ENCODE results near the gene ACVR1. TPM values are rescaled to one million over a fixed set of nuclear protein-coding genes. Genes with fewer than 3 reads are reported as not detected.

Gene ACVR1
- polyA plus RNA-seq, 1 of the 3 experiments (the other 2 are of a cell fraction), result 22.4 TPM

- no peaks in the 10 kb centered on the region for H3K27me3 ChIP-seq (ENCODE audit: insufficient read depth)
- ChIA-PET CTCF (interaction anchor here (1.8 kb wide), 1 partner anchor 19 kb away, joined by 4 read pairs; no protein-coding TSS in a partner anchor), POLR2A (no interaction called here)
- 96% methylated on average over 4 of the region's 4 CpGs for WGBS (ENCODE audit: low lambda C conversion rate)
- no peak overlapping the region for H3K4me2 ChIP-seq
- no peak overlapping the region for H3K27ac ChIP-seq (ENCODE audit: low read depth in 2 of 2, low read length in 1 of 2)
- H3K9me3 ChIP-seq, result no peaks in the 10 kb centered on the region
- H3K9me2 ChIP-seq, result no peaks in the 10 kb centered on the region
- TF ChIP-seq FOXM1 (IDR thresholded peaks at IDR 0.05; ENCODE audit: low read depth), result no peak
- no peak overlapping the region for H2AFZ ChIP-seq (ENCODE audit: low read depth)
- no peak overlapping the region for H3K9ac ChIP-seq
- H3F3A ChIP-seq (replicated peaks; ENCODE audit: insufficient read depth), result no peaks in the 10 kb centered on the region
- H3K4me1 ChIP-seq (ENCODE audit: control insufficient read depth in 1 of 2, insufficient read depth in 2 of 2, low read depth in 1 of 2, low read length in 1 of 2), result no peaks in the 10 kb centered on the region
- H3K4me3 ChIP-seq (ENCODE audit: low read depth in 2 of 2, low read length in 1 of 2), result no peak overlapping the region
- H3K36me3 ChIP-seq (replicated peaks in 1 of 2; ENCODE audit: control insufficient read depth in 1 of 2, insufficient read depth in 2 of 2, low read length in 1 of 2), result no peaks in the 10 kb centered on the region
- H4K20me1 ChIP-seq (ENCODE audit: insufficient read depth), result no peaks in the 10 kb centered on the region
- DNase-seq, result no peak
- H3K79me2 ChIP-seq (ENCODE audit: insufficient read depth), result no peaks in the 10 kb centered on the region
Observed at GRCh38 chr2:157893611-157894010, 17.5 kb upstream of the ACVR1 start.

DNA sequence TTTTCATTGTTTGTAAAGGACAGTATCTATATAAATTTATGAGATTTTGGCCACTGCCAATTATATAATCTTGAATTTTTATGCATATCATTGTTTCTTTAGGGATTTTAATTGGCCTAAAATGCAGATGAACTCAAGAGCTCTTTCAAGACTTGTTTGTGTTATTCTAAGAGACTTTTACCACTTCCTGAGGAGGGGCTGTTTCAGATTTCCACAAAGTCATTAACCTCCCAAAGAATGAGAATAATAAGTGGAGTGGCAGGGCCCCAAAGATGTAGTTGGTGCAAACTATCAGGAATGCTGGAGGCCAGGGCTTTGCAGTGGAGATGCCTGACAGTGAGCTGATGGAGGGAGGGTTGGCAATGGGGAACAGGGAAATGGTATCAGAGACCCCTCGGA lies 15.5 kb upstream of the ACVR1 start:
- 82% methylated on average over 1 of the region's 1 CpG for WGBS (ENCODE audit: low lambda C conversion rate)
- Histone ChIP-seq H3K27me3 (ENCODE audit: insufficient read depth) (no peaks in the 10 kb centered on the region), H3K9me2 (no peaks in the 10 kb centered on the region), H3K79me2 (ENCODE audit: insufficient read depth) (no peaks in the 10 kb centered on the region), H3K4me1 (ENCODE audit: control insufficient read depth in 1 of 2, insufficient read depth in 2 of 2, low read depth in 1 of 2, low read length in 1 of 2) (no peaks in the 10 kb centered on the region), H3F3A (replicated peaks; ENCODE audit: insufficient read depth) (no peaks in the 10 kb centered on the region), H3K27ac (ENCODE audit: low read depth in 2 of 2, low read length in 1 of 2) (no peak overlapping the region), H4K20me1 (ENCODE audit: insufficient read depth) (no peaks in the 10 kb centered on the region), H3K36me3 (replicated peaks in 1 of 2; ENCODE audit: control insufficient read depth in 1 of 2, insufficient read depth in 2 of 2, low read length in 1 of 2) (no peaks in the 10 kb centered on the region), H3K4me3 (ENCODE audit: low read depth in 2 of 2, low read length in 1 of 2) (no peak overlapping the region), H3K9me3 (no peaks in the 10 kb centered on the region), H2AFZ (ENCODE audit: low read depth) (no peak overlapping the region), H3K4me2 (no peak overlapping the region), H3K9ac (no peak overlapping the region)
- CTCF ChIA-PET, result interaction anchor here (1.4 to 1.5 kb wide), 2 partner anchors 10 to 15 kb away, joined by 4 to 5 read pairs; no protein-coding TSS in a partner anchor
- DNase-seq, result no peak
- POLR2A ChIA-PET, result no interaction called here
- TF ChIP-seq EZH2phosphoT487 (IDR thresholded peaks at IDR 0.05; ENCODE audit: borderline replicate concordance, low read depth) (no peak), TCF12 (IDR thresholded peaks at IDR 0.05) (no peak), USF2 (IDR thresholded peaks at IDR 0.05; ENCODE audit: borderline replicate concordance, low read depth, low read length) (no peak), FOSL2 (IDR thresholded peaks at IDR 0.05; ENCODE audit: borderline replicate concordance, low read depth) (no peak), PBX3 (IDR thresholded peaks at IDR 0.05) (no peak)

DNA sequence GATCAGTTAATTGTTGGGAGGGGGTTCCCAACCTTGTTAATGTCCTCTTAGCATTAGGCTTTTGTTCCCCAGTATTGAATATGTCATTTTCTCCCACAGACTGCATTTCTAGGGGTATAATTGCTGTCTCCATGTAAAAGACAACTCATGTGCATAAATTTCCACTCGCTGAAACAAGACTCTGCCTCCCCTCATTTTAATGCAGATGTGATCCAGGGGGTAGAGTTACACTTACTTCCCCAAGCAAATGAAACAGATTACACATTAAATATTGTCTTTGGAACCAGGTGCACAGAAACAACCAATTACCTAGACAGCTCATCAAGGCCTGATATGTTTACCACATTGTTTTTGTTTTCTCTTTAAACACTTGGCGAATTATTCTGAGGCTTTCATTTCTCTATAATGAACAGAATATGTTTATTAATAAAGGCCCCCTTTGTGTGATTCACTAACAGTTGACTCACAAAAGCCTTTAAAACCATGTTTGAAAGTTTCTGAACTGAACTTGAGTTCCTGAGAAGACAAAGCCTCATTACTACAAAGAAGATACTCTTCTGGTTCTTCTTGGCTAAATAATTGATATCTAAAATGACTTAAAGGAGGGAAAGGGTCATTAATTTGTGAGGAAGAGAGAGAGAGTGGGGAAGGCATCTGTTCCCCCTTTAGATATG lies 15.0 kb upstream of the ACVR1 start:
- Histone ChIP-seq H2AFZ (ENCODE audit: low read depth) (0 out of 2 replicates have a peak overlapping the region, but pooled peaks have one; percentile 19), H3K79me2 (ENCODE audit: insufficient read depth) (no peaks in the 10 kb centered on the region), H3K27ac (ENCODE audit: low read depth in 2 of 2, low read length in 1 of 2) (no peak overlapping the region), H3F3A (replicated peaks; ENCODE audit: insufficient read depth) (no peaks in the 10 kb centered on the region), H3K4me3 (ENCODE audit: low read depth in 2 of 2, low read length in 1 of 2) (no peak overlapping the region), H3K9ac (no peak overlapping the region), H4K20me1 (ENCODE audit: insufficient read depth) (no peaks in the 10 kb centered on the region), H3K9me3 (no peaks in the 10 kb centered on the region), H3K4me1 (ENCODE audit: control insufficient read depth in 1 of 2, insufficient read depth in 2 of 2, low read depth in 1 of 2, low read length in 1 of 2) (no peaks in the 10 kb centered on the region), H3K9me2 (no peaks in the 10 kb centered on the region), H3K27me3 (ENCODE audit: insufficient read depth) (no peaks in the 10 kb centered on the region), H3K36me3 (replicated peaks in 1 of 2; ENCODE audit: control insufficient read depth in 1 of 2, insufficient read depth in 2 of 2, low read length in 1 of 2) (no peaks in the 10 kb centered on the region), H3K4me2 (no peak overlapping the region)
- no peak for DNase-seq
- ChIA-PET POLR2A (no interaction called here), CTCF (interaction anchor here (1.4 to 1.5 kb wide), 2 partner anchors 10 to 14 kb away, joined by 4 to 5 read pairs; no protein-coding TSS in a partner anchor)
- WGBS (ENCODE audit: low lambda C conversion rate), result 86% methylated on average over 2 of the region's 2 CpGs
- TF ChIP-seq MEF2A (IDR thresholded peaks at IDR 0.05; ENCODE audit: borderline replicate concordance, low read depth), result no peak
- no peak for TF ChIP-seq IRF3 (IDR thresholded peaks at IDR 0.05; ENCODE audit: low read depth, low read length)
- no peak for TF ChIP-seq USF2 (IDR thresholded peaks at IDR 0.05; ENCODE audit: borderline replicate concordance, low read depth, low read length)
- TF ChIP-seq RCOR1 (IDR thresholded peaks at IDR 0.05; ENCODE audit: low read length), result no peak
- no peak for TF ChIP-seq SIN3A (IDR thresholded peaks at IDR 0.05; ENCODE audit: borderline replicate concordance, low read depth, low read length)
- TF ChIP-seq, protein P1, sequence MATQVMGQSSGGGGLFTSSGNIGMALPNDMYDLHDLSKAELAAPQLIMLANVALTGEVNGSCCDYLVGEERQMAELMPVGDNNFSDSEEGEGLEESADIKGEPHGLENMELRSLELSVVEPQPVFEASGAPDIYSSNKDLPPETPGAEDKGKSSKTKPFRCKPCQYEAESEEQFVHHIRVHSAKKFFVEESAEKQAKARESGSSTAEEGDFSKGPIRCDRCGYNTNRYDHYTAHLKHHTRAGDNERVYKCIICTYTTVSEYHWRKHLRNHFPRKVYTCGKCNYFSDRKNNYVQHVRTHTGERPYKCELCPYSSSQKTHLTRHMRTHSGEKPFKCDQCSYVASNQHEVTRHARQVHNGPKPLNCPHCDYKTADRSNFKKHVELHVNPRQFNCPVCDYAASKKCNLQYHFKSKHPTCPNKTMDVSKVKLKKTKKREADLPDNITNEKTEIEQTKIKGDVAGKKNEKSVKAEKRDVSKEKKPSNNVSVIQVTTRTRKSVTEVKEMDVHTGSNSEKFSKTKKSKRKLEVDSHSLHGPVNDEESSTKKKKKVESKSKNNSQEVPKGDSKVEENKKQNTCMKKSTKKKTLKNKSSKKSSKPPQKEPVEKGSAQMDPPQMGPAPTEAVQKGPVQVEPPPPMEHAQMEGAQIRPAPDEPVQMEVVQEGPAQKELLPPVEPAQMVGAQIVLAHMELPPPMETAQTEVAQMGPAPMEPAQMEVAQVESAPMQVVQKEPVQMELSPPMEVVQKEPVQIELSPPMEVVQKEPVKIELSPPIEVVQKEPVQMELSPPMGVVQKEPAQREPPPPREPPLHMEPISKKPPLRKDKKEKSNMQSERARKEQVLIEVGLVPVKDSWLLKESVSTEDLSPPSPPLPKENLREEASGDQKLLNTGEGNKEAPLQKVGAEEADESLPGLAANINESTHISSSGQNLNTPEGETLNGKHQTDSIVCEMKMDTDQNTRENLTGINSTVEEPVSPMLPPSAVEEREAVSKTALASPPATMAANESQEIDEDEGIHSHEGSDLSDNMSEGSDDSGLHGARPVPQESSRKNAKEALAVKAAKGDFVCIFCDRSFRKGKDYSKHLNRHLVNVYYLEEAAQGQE (IDR thresholded peaks at IDR 0.05; ENCODE audit: low read depth, low read length), result no peak
- TF ChIP-seq FOSL2 (IDR thresholded peaks at IDR 0.05; ENCODE audit: borderline replicate concordance, low read depth), result no peak

Data from SK-N-SH (cell line).